Tibial nerve (tissue), 3 donors: Measurements from ENCODE around the gene ADAM15.

ENCODE experiments used
- CTCF ChIP-seq, 5 experiments: fragments of 200-600 bp in 3 of 5; fragments of 450-650 bp in 2 of 5; sonication (generic) in 3 of 5; IDR thresholded peaks; one replicate each; pipeline ENCODE4 v1.5.1; 2016 to 2019; ENCODE audit warnings: antibody characterized with exemption in 5 of 5, mild to moderate bottlenecking in 3 of 5, moderate library complexity in 2 of 5
- POLR2A ChIP-seq, 2 donors: fragments of 450-650 bp; IDR thresholded peaks; one replicate each; pipeline ENCODE4 v1.6.1; 2017; ENCODE audit warnings: antibody characterized with exemption in 2 of 2, mild to moderate bottlenecking in 2 of 2, moderate library complexity in 2 of 2

- TF ChIP-seq POLR2A (IDR thresholded peaks at IDR 0.05) (no peak), CTCF (IDR thresholded peaks at IDR 0.05) (no peak)
Measured at GRCh38 chr1:155043301-155043702, 7.8 kb upstream of the ADAM15 start.
